Left lung (tissue), 10 donors: ENCODE data around the gene ARHGAP26. TPM values are rescaled to one million over a fixed set of nuclear protein-coding genes. Genes with fewer than 3 reads are reported as not detected.

ENCODE experiments used
- ATAC-seq: fragments of 200-7000 bp; cut with Tn5 transposase; one replicate; pipeline ENCODE4 v1.9.1; 2020; ENCODE audit warnings: moderate library complexity
- DNase-seq, 4 donors: peaks; one replicate each; pipeline ENCODE4 v3.0.0-alpha.2; 2013 to 2020
- H3K27ac ChIP-seq, 2 donors: fragments of 200-600 bp; sonication (generic) in 1 of 2; one replicate each; pipeline versions ENCODE4 v1.5.0 to v1.8.0; 2020 to 2021
- H3K27me3 ChIP-seq, 2 donors: fragments of 200-600 bp; sonication (generic) in 1 of 2; one replicate each; pipeline versions ENCODE4 v1.5.0 to v1.8.0; 2020 to 2021
- H3K36me3 ChIP-seq, 2 donors: fragments of 200-600 bp; sonication (generic) in 1 of 2; one replicate each; pipeline versions ENCODE4 v1.5.0 to v1.8.0; 2020 to 2021
- H3K4me1 ChIP-seq, 2 donors: fragments of 200-600 bp; one replicate each; pipeline ENCODE4 v1.8.0; 2021
- H3K4me3 ChIP-seq, 2 donors: fragments of 200-600 bp; sonication (generic) in 1 of 2; one replicate each; pipeline versions ENCODE4 v1.5.0 to v1.8.0; 2020 to 2021; ENCODE audit warnings: mild to moderate bottlenecking in 1 of 2
- H3K9me3 ChIP-seq, 2 donors: fragments of 200-600 bp; sonication (generic) in 1 of 2; one replicate each; pipeline versions ENCODE4 v1.5.0 to v1.8.0; 2020 to 2021
- CTCF ChIP-seq, 2 donors: fragments of 200-600 bp; sonication (generic) in 1 of 2; IDR thresholded peaks; one replicate each; pipeline versions ENCODE4 v1.5.0 to v1.8.0; 2021; ENCODE audit warnings: antibody characterized with exemption in 2 of 2
- intact Hi-C, 2 donors: fragments of 100-400 bp; cut with DNase I; formaldehyde crosslinking; loops; one replicate each; pipeline versions ENCODE4 v1.11.2 to v1.14.2; 2022
- polyA plus RNA-seq, 6 donors: library from polyadenylated mRNA; unstranded; fragments of 120-200 nt; gene quantifications; one replicate each; pipeline ENCODE4 v1.2.1, GENCODE V29; 2013; ENCODE audit not compliant: insufficient read length in 6 of 6
- total RNA-seq, 2 donors: library from RNA; stranded (reverse); fragmentation: NEBNext Ultra II Directional; extraction: Animal tissue kit (Norgen Biotek cat#: 25700); gene quantifications; one replicate each; pipeline ENCODE4 v1.2.1, GENCODE V29; 2021
- donor health status: DM: no; HTN: yes; CAD: no.
- donor health status: DM: no; HTN: no; CAD: no.

Gene ARHGAP26
- total and polyA plus RNA-seq, 8 donors, result 13.9 to 61.9 (median 14.9) TPM

GRCh38 chr5:143152445-143152844, 382.3 kb downstream of the ARHGAP26 start:
- Histone ChIP-seq H3K36me3 (peaks cover 0 to 30% of the 10 kb centered on the region in 2 donors), H3K9me3 (no peaks in the 10 kb centered on the region), H3K27ac (no peak overlapping the region), H3K27me3 (no peaks in the 10 kb centered on the region), H3K4me1 (peaks cover 7 to 24% of the 10 kb centered on the region in 2 donors), H3K4me3 (no peak overlapping the region)
- ATAC-seq (no peak), DNase-seq (no peak)
- intact Hi-C loops, result no loop called here
- TF ChIP-seq CTCF (IDR thresholded peaks at IDR 0.05), result no peak

DNA sequence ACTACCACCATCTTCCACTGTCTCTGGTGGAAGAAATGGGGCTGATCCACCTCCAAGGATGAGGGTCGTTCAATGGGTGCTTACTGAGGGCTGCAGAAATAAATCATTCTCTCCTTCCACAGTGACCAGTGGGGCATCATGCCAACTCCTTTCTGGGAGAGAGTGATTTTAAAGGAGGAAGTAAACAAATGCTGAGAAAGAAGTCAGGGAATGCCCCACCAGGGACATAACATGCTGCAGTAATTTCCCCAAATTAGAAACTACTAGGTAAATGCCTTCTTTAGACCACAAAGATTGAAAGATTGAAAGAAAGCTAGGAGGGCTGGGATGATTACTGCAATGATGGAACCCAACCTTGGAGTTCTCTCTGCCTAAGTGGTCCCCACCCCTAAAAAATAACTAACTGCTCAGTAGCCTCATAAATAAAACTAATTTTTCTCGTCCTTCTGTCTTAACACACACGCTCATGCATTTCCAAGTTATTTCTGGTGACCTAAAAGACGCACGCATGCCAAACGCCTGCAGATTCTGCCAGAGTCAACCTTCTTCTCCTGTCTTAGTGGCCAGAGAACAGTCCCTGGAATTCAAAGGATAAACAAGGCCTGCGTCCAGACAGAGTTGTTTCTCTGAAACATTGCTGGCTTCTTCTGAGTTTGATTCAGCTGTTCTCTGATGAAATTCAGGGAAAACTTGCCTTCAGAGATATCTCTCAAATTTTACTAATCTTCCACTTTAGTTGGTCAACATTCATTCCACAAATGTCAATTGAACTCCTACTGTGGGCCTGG, 383.3 kb downstream of the ARHGAP26 start:
- H3K27ac ChIP-seq, result no peak overlapping the region
- no peaks in the 10 kb centered on the region for H3K27me3 ChIP-seq
- TF ChIP-seq CTCF (IDR thresholded peaks at IDR 0.05), result no peak
- DNase-seq (peak in 2 of 4 donors; percentile 42 to 83), ATAC-seq (peak; percentile 27)
- H3K36me3 ChIP-seq, result peaks cover 0 to 19% of the 10 kb centered on the region in 2 donors
- H3K4me1 ChIP-seq, result peaks cover 7 to 18% of the 10 kb centered on the region in 2 donors
- no peak overlapping the region for H3K4me3 ChIP-seq
- no peaks in the 10 kb centered on the region for H3K9me3 ChIP-seq
- intact Hi-C loops, result no loop called here

- Histone ChIP-seq H3K27ac (peak overlapping the region in 1 of 2 donors; percentile 21), H3K36me3 (peaks cover 0 to 15% of the 10 kb centered on the region in 2 donors), H3K4me1 (peaks cover 7 to 11% of the 10 kb centered on the region in 2 donors), H3K4me3 (no peak overlapping the region), H3K27me3 (no peaks in the 10 kb centered on the region), H3K9me3 (no peaks in the 10 kb centered on the region)
- intact Hi-C loops, result no loop called here
- ATAC-seq (no peak), DNase-seq (no peak)
- no peak for TF ChIP-seq CTCF (IDR thresholded peaks at IDR 0.05)
Measured at GRCh38 chr5:143154510-143155370, 384.6 kb downstream of the ARHGAP26 start.

- Histone ChIP-seq H3K27ac (peak overlapping the region in 1 of 2 donors; percentile 21), H3K9me3 (no peaks in the 10 kb centered on the region), H3K4me3 (no peak overlapping the region), H3K27me3 (no peaks in the 10 kb centered on the region), H3K4me1 (peaks cover 7 to 11% of the 10 kb centered on the region in 2 donors), H3K36me3 (peaks cover 0 to 8% of the 10 kb centered on the region in 2 donors)
- DNase-seq (no peak), ATAC-seq (no peak)
- TF ChIP-seq CTCF (IDR thresholded peaks at IDR 0.05), result no peak
- intact Hi-C loops, result no loop called here
Measured at GRCh38 chr5:143155455-143155854, 385.3 kb downstream of the ARHGAP26 start.

- no peaks in the 10 kb centered on the region for H3K9me3 ChIP-seq
- DNase-seq (no peak), ATAC-seq (no peak)
- H3K36me3 ChIP-seq, result peaks cover 0 to 4% of the 10 kb centered on the region in 2 donors
- no peaks in the 10 kb centered on the region for H3K27me3 ChIP-seq
- H3K4me1 ChIP-seq, result peaks cover 7 to 11% of the 10 kb centered on the region in 2 donors
- H3K27ac ChIP-seq, result peak overlapping the region in 1 of 2 donors; percentile 21
- no peak for TF ChIP-seq CTCF (IDR thresholded peaks at IDR 0.05)
- intact Hi-C loops, result no loop called here
- no peak overlapping the region for H3K4me3 ChIP-seq
Measured at GRCh38 chr5:143156086-143156485, 385.9 kb downstream of the ARHGAP26 start.
